HepG2 (cell line): ENCODE data around the gene RBBP5. TPM values are rescaled to one million over a fixed set of nuclear protein-coding genes. Genes with fewer than 3 reads are reported as not detected.

Source experiments
- ATAC-seq: fragments of 200-7000 bp; cut with Tn5 transposase; 3 replicates; pipeline ENCODE4 v1.9.1; 2020; ENCODE audit warnings: mild to moderate bottlenecking, moderate library complexity
- BruUV-seq: library from RNA; stranded (reverse); fragments of 400-500 nt; replicated peaks from 2 replicates; lab custom pipeline; 2021; lab: Mats Ljungman, UMichigan
- CTCF ChIA-PET: fragments of 300-600 bp; formaldehyde crosslinking; extraction: SDS; loops from one replicate; lab custom pipeline; 2021; ENCODE audit warnings: low total read pairs, inconsistent platforms, low intra/inter-chr PET ratio; lab: Yijun Ruan, JAX
- POLR2A ChIA-PET: fragments of 350-600 bp; sonication (Branson Sonifier 250); formaldehyde crosslinking; loops from one replicate; lab custom pipeline; 2020; ENCODE audit warnings: antibody characterized with exemption, inconsistent platforms; lab: Yijun Ruan, JAX
- DNase-seq: peaks from one replicate; pipeline ENCODE4 v3.0.0-alpha.2; 2015; ENCODE audit warnings: low spot score
- FAIRE-seq: peaks from 3 replicates; lab custom pipeline; 2011; peaks lifted over from hg19 to GRCh38; lab: Jason Lieb, UNC
- H2AFZ ChIP-seq: one replicate; pipeline ENCODE4 v1.6.1; 2011; ENCODE audit warnings: low read length, inconsistent platforms
- H3K27ac ChIP-seq: fragments of 300-600 bp; 3 replicates; pipeline ENCODE4 v1.8.0; 2011; ENCODE audit warnings: mixed run types, mild to moderate bottlenecking, mixed read lengths, low read length, inconsistent platforms; ENCODE audit not compliant: insufficient read depth; ENCODE audit errors: extremely low read length
- H3K27me3 ChIP-seq, 2 experiments: fragments of 200-600 bp in 1 of 2; 2 replicates in 1 of 2; 3 replicates in 1 of 2; pipeline versions ENCODE4 v1.6.0 to v1.8.0; 2011; ENCODE audit warnings: low read length in 2 of 2, mild to moderate bottlenecking in 2 of 2, moderate library complexity in 2 of 2, inconsistent platforms in 1 of 2; ENCODE audit not compliant: insufficient read depth in 2 of 2, control insufficient read depth in 1 of 2
- H3K36me3 ChIP-seq, 2 experiments: fragments of 200-600 bp in 1 of 2; replicated peaks in 1 of 2; 2 replicates in 1 of 2; 3 replicates in 1 of 2; pipeline versions ENCODE4 v1.5.1 to v1.8.0; 2011; ENCODE audit warnings: low read length in 2 of 2, inconsistent platforms in 1 of 2; ENCODE audit not compliant: insufficient read depth in 2 of 2, control insufficient read depth in 1 of 2
- H3K4me1 ChIP-seq: 2 replicates; pipeline ENCODE4 v1.5.1; 2012; ENCODE audit warnings: low read length, inconsistent platforms; ENCODE audit not compliant: insufficient read depth
- H3K4me2 ChIP-seq: 2 replicates; pipeline ENCODE4 v1.6.0; 2011; ENCODE audit warnings: low read depth, low read length, inconsistent platforms
- H3K4me3 ChIP-seq, 3 experiments: fragments of 200-600 bp in 1 of 3; sonication (generic), shearing (Covaris generic) in 1 of 3; replicated peaks in 1 of 3; 2 replicates each; pipeline ENCODE4 v1.5.1; 2011 to 2016; ENCODE audit warnings: low read length in 3 of 3, inconsistent platforms in 2 of 3, low read depth in 2 of 3, mild to moderate bottlenecking in 2 of 3, control low read depth in 1 of 3, mixed read lengths in 1 of 3; ENCODE audit not compliant: insufficient read depth in 1 of 3
- H3K79me2 ChIP-seq: one replicate; pipeline ENCODE4 v1.6.1; 2011; ENCODE audit warnings: low read length, inconsistent platforms; ENCODE audit not compliant: insufficient read depth
- H3K9ac ChIP-seq: 2 replicates; pipeline ENCODE4 v1.6.0; 2011; ENCODE audit warnings: mild to moderate bottlenecking, low read depth, low read length, inconsistent platforms; ENCODE audit not compliant: insufficient read depth
- H3K9me3 ChIP-seq: 2 replicates; pipeline ENCODE4 v1.5.1; 2012; ENCODE audit warnings: mild to moderate bottlenecking, low read length
- H4K20me1 ChIP-seq: 2 replicates; pipeline ENCODE4 v1.6.0; 2011; ENCODE audit warnings: inconsistent platforms, mild to moderate bottlenecking, low read length, moderate library complexity; ENCODE audit not compliant: insufficient read depth
- NCOA5 ChIP-seq: sonication (generic); formaldehyde crosslinking; IDR thresholded peaks from 2 replicates; pipeline ENCODE4 v1.4.0; 2020; ENCODE audit warnings: missing genetic modification reagents
- NFKB2 ChIP-seq: sonication (generic); formaldehyde crosslinking; IDR thresholded peaks from 2 replicates; pipeline ENCODE4 v1.4.0; 2020; ENCODE audit warnings: missing genetic modification reagents, borderline replicate concordance
- POLR2G ChIP-seq: fragments of 200-400 bp; formaldehyde crosslinking; IDR thresholded peaks from 2 replicates; pipeline ENCODE4 v1.6.1; 2018; ENCODE audit warnings: mild to moderate bottlenecking, low read depth, low read length, moderate library complexity
- ZNF790 ChIP-seq: sonication (generic); formaldehyde crosslinking; IDR thresholded peaks from 2 replicates; pipeline ENCODE4 v1.8.0; 2022; ENCODE audit warnings: missing genetic modification reagents, mild to moderate bottlenecking, borderline replicate concordance
- WGBS: methylation state at CpG from one replicate; pipeline ENCODE4 v1.1.6; 2017; ENCODE audit warnings: low lambda C conversion rate; 5-methylcytosine and 5-hydroxymethylcytosine counted together
- in situ Hi-C: cut with HindIII; loops from 2 replicates; pipeline ENCODE4 v1.10.0; 2017; ENCODE audit warnings: low pct_unique_long_range_greater_than_20kb; ENCODE audit not compliant: extremely low pct_ligation_motif_present
- intact Hi-C: fragments of 100-400 bp; cut with micrococcal nuclease; formaldehyde crosslinking; loops from one replicate; pipeline ENCODE4 v1.10.0; 2022; ENCODE audit not compliant: unreplicated experiment
- polyA plus RNA-seq, 8 experiments: library from polyadenylated mRNA; depleted of rRNA in 3 of 8; stranded (reverse) in 7 of 8; unstranded in 1 of 8; fragments of >200 nt; fragmentation: Illumina TruSeq in 4 of 8; extraction: Trizol in 4 of 8; gene quantifications; 2 replicates each; pipeline versions ENCODE4 v1.2.1 to v1.2.3, GENCODE V29; 2011 to 2016; ENCODE audit warnings: low read depth in 4 of 8, missing spikeins in 1 of 8, mixed read lengths in 1 of 8; ENCODE audit not compliant: insufficient read depth in 1 of 8
- total RNA-seq, 5 experiments: library from RNA; depleted of rRNA; stranded (reverse); fragments of >200 nt; fragmentation: Illumina TruSeq; extraction: Trizol; gene quantifications; 2 replicates each; pipeline ENCODE4 v1.2.3, GENCODE V29; 2016; ENCODE audit warnings: low read depth in 1 of 5
- TF ChIP-seq, protein P1 (sequence below): sonication (generic); formaldehyde crosslinking; IDR thresholded peaks from 2 replicates; pipeline ENCODE4 v1.5.0; 2020; ENCODE audit warnings: missing genetic modification reagents
- TF ChIP-seq, protein P2 (sequence below): IDR thresholded peaks from 2 replicates; pipeline ENCODE4 v1.4.0; 2020; ENCODE audit warnings: mild to moderate bottlenecking, missing genetic modification reagents
- TF ChIP-seq, protein P3 (sequence below): sonication (generic); formaldehyde crosslinking; IDR thresholded peaks from 2 replicates; pipeline ENCODE4 v1.5.0; 2020; ENCODE audit warnings: mild to moderate bottlenecking, missing genetic modification reagents, borderline replicate concordance
- TF ChIP-seq, protein P4 (sequence below): sonication (generic); formaldehyde crosslinking; IDR thresholded peaks from 2 replicates; pipeline ENCODE4 v1.4.0; 2020; ENCODE audit warnings: missing genetic modification reagents, mild to moderate bottlenecking, borderline replicate concordance

The RBBP5 gene
- total and polyA plus RNA-seq, 2 of the 13 experiments (the other 11 are each of a cell fraction or from before 2014, with no cell fraction given) = 6.6 to 17.1 TPM

DNA sequence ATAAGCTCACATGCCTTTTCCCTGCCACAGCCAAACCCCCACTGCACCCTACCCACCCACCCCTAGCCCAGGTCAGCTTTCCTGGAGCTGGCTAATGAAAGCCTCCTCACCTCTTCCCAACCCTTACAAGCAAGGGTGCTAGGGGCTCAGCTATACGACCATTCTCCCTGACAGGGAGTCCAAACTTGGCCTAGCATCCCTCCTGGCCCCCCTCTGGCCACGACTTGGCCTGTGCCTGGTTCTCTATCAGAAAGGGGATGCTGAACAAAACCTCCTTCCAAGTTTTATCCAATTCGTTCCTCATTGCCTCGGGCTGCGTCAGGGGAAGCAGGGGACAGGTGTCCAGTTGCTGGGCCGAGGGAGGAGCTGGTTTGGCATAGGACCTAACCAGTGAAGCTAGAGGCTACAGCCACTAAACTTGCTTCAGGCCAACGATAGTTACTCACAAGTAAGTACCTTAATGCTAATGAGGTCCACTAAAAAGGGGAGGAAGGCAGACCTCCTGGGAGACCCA, 46.1 kb downstream of the RBBP5 start:
- ChIA-PET POLR2A (no interaction called here), CTCF (no interaction called here)
- no TSS peak for BruUV-seq
- Histone ChIP-seq H3K4me1 (no peaks in the 10 kb centered on the region), H2AFZ (no peak overlapping the region), H3K9ac (no peak overlapping the region), H3K4me2 (no peak overlapping the region), H3K9me3 (no peaks in the 10 kb centered on the region), H4K20me1 (no peaks in the 10 kb centered on the region), H3K27ac (no peak overlapping the region), H3K79me2 (no peaks in the 10 kb centered on the region), H3K27me3 (peaks cover 0 to 19% of the 10 kb centered on the region in 2 experiments; a peak in 2 of 5 replicates), H3K36me3 (no peaks in the 10 kb centered on the region), H3K4me3 (no peak overlapping the region)
- no peak for ATAC-seq
- WGBS = 2% methylated on average over 7 of the region's 7 CpGs
- DNase-seq = no peak
- in situ Hi-C loops = no loop called here
- intact Hi-C loops = no loop called here
- FAIRE-seq = no peak
- TF ChIP-seq, protein P1, sequence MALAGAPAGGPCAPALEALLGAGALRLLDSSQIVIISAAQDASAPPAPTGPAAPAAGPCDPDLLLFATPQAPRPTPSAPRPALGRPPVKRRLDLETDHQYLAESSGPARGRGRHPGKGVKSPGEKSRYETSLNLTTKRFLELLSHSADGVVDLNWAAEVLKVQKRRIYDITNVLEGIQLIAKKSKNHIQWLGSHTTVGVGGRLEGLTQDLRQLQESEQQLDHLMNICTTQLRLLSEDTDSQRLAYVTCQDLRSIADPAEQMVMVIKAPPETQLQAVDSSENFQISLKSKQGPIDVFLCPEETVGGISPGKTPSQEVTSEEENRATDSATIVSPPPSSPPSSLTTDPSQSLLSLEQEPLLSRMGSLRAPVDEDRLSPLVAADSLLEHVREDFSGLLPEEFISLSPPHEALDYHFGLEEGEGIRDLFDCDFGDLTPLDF (CRISPR knock-in tag) = no peak
- TF ChIP-seq POLR2G = no peak
- TF ChIP-seq, protein P2, sequence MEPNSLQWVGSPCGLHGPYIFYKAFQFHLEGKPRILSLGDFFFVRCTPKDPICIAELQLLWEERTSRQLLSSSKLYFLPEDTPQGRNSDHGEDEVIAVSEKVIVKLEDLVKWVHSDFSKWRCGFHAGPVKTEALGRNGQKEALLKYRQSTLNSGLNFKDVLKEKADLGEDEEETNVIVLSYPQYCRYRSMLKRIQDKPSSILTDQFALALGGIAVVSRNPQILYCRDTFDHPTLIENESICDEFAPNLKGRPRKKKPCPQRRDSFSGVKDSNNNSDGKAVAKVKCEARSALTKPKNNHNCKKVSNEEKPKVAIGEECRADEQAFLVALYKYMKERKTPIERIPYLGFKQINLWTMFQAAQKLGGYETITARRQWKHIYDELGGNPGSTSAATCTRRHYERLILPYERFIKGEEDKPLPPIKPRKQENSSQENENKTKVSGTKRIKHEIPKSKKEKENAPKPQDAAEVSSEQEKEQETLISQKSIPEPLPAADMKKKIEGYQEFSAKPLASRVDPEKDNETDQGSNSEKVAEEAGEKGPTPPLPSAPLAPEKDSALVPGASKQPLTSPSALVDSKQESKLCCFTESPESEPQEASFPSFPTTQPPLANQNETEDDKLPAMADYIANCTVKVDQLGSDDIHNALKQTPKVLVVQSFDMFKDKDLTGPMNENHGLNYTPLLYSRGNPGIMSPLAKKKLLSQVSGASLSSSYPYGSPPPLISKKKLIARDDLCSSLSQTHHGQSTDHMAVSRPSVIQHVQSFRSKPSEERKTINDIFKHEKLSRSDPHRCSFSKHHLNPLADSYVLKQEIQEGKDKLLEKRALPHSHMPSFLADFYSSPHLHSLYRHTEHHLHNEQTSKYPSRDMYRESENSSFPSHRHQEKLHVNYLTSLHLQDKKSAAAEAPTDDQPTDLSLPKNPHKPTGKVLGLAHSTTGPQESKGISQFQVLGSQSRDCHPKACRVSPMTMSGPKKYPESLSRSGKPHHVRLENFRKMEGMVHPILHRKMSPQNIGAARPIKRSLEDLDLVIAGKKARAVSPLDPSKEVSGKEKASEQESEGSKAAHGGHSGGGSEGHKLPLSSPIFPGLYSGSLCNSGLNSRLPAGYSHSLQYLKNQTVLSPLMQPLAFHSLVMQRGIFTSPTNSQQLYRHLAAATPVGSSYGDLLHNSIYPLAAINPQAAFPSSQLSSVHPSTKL (CRISPR knock-in tag) = no peak
- no peak for TF ChIP-seq NCOA5 (CRISPR knock-in tag)
- TF ChIP-seq, protein P3, sequence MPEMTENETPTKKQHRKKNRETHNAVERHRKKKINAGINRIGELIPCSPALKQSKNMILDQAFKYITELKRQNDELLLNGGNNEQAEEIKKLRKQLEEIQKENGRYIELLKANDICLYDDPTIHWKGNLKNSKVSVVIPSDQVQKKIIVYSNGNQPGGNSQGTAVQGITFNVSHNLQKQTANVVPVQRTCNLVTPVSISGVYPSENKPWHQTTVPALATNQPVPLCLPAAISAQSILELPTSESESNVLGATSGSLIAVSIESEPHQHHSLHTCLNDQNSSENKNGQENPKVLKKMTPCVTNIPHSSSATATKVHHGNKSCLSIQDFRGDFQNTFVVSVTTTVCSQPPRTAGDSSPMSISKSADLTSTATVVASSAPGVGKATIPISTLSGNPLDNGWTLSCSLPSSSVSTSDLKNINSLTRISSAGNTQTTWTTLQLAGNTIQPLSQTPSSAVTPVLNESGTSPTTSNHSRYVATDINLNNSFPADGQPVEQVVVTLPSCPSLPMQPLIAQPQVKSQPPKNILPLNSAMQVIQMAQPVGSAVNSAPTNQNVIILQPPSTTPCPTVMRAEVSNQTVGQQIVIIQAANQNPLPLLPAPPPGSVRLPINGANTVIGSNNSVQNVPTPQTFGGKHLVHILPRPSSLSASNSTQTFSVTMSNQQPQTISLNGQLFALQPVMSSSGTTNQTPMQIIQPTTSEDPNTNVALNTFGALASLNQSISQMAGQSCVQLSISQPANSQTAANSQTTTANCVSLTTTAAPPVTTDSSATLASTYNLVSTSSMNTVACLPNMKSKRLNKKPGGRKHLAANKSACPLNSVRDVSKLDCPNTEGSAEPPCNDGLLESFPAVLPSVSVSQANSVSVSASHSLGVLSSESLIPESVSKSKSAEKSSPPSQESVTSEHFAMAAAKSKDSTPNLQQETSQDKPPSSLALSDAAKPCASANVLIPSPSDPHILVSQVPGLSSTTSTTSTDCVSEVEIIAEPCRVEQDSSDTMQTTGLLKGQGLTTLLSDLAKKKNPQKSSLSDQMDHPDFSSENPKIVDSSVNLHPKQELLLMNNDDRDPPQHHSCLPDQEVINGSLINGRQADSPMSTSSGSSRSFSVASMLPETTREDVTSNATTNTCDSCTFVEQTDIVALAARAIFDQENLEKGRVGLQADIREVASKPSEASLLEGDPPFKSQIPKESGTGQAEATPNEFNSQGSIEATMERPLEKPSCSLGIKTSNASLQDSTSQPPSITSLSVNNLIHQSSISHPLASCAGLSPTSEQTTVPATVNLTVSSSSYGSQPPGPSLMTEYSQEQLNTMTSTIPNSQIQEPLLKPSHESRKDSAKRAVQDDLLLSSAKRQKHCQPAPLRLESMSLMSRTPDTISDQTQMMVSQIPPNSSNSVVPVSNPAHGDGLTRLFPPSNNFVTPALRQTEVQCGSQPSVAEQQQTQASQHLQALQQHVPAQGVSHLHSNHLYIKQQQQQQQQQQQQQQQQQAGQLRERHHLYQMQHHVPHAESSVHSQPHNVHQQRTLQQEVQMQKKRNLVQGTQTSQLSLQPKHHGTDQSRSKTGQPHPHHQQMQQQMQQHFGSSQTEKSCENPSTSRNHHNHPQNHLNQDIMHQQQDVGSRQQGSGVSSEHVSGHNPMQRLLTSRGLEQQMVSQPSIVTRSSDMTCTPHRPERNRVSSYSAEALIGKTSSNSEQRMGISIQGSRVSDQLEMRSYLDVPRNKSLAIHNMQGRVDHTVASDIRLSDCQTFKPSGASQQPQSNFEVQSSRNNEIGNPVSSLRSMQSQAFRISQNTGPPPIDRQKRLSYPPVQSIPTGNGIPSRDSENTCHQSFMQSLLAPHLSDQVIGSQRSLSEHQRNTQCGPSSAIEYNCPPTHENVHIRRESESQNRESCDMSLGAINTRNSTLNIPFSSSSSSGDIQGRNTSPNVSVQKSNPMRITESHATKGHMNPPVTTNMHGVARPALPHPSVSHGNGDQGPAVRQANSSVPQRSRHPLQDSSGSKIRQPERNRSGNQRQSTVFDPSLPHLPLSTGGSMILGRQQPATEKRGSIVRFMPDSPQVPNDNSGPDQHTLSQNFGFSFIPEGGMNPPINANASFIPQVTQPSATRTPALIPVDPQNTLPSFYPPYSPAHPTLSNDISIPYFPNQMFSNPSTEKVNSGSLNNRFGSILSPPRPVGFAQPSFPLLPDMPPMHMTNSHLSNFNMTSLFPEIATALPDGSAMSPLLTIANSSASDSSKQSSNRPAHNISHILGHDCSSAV (CRISPR knock-in tag) = no peak
- no peak for TF ChIP-seq NFKB2 (CRISPR knock-in tag)
- TF ChIP-seq, protein P4, sequence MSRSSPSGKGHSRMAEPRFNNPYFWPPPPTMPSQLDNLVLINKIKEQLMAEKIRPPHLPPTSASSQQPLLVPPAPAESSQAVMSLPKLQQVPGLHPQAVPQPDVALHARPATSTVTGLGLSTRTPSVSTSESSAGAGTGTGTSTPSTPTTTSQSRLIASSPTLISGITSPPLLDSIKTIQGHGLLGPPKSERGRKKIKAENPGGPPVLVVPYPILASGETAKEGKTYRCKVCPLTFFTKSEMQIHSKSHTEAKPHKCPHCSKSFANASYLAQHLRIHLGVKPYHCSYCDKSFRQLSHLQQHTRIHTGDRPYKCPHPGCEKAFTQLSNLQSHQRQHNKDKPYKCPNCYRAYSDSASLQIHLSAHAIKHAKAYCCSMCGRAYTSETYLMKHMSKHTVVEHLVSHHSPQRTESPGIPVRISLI = no peak
- TF ChIP-seq ZNF790 = no peak
